ENCODE data around the gene ATP5F1A.

The ATP5F1A gene

DNA sequence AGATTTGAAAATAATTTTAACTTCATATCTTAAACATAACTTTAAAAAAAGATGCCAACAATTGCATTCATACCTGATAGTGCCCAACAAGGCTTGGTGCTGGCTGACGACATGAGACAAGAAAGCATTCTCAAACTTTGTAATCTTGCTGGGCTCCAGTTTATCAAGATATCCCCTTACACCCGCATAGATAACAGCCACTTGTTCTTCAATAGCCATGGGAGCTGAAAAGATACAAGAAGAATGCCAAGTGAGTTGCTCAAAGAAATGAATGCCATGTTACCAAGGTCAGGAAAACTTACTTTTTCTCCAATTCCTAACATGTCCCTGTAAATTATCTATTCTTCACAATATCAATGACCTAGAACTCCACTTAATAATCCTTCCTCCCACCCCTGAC, 13.7 kb downstream of the ATP5F1A start:
- no peak for TF ChIP-seq EZH2 (IDR thresholded peaks at IDR 0.05; ENCODE audit: borderline replicate concordance, low read length)
- TF ChIP-seq, protein P1, sequence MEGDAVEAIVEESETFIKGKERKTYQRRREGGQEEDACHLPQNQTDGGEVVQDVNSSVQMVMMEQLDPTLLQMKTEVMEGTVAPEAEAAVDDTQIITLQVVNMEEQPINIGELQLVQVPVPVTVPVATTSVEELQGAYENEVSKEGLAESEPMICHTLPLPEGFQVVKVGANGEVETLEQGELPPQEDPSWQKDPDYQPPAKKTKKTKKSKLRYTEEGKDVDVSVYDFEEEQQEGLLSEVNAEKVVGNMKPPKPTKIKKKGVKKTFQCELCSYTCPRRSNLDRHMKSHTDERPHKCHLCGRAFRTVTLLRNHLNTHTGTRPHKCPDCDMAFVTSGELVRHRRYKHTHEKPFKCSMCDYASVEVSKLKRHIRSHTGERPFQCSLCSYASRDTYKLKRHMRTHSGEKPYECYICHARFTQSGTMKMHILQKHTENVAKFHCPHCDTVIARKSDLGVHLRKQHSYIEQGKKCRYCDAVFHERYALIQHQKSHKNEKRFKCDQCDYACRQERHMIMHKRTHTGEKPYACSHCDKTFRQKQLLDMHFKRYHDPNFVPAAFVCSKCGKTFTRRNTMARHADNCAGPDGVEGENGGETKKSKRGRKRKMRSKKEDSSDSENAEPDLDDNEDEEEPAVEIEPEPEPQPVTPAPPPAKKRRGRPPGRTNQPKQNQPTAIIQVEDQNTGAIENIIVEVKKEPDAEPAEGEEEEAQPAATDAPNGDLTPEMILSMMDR (IDR thresholded peaks at IDR 0.05; ENCODE audit: low read length): no peak
- no peaks in the 10 kb centered on the region for H4K20me1 ChIP-seq (ENCODE audit: insufficient read depth, low read length)
- no peak overlapping the region for H3K4me3 ChIP-seq (ENCODE audit: low read depth, low read length, poor library complexity, severe bottlenecking)
- H3K9ac ChIP-seq (ENCODE audit: low read length): no peak overlapping the region
- H3K9me3 ChIP-seq (ENCODE audit: low read length): no peaks in the 10 kb centered on the region
- H3K36me3 ChIP-seq (ENCODE audit: insufficient read depth, low read length): peaks cover 99% of the 10 kb centered on the region
- no peaks in the 10 kb centered on the region for H3K79me2 ChIP-seq (ENCODE audit: insufficient read depth, low read length)
- H3K27me3 ChIP-seq (ENCODE audit: insufficient read depth, low read length): no peaks in the 10 kb centered on the region
- H2AFZ ChIP-seq (ENCODE audit: low read length): no peak overlapping the region
- H3K4me2 ChIP-seq (ENCODE audit: low read length): no peak overlapping the region
- H3K4me1 ChIP-seq (ENCODE audit: insufficient read depth, low read length, severe bottlenecking): no peaks in the 10 kb centered on the region
- no peaks in the 10 kb centered on the region for H3K9me2 ChIP-seq (ENCODE audit: low read depth, low read length)
- H3F3A ChIP-seq (ENCODE audit: insufficient read depth, low read length): peaks cover 5% of the 10 kb centered on the region; the same call in 1 of the 2 replicates
- no peak overlapping the region for H3K27ac ChIP-seq (ENCODE audit: low read depth, low read length, poor library complexity, severe bottlenecking)

DNA sequence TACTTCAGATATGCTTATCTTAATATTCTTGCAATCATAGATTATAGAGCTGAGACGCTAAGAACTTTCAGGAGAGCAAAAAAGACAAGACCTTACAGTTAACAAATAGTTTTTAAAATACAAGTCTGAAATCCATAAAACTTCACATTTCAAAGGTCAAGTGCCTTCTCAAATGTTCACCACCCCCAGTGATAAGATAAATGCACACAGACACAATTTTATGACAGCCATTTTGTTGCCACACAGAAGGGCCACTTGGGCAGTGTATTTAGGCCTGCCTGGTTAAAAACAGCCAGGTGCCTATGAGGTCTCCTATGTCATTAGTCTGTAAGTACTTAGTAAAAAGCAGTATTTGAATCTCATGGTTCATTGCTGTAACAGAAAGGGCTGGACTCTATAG, 17.9 kb downstream of the ATP5F1A start:
- H3K36me3 ChIP-seq (ENCODE audit: insufficient read depth, low read length): peaks cover 78% of the 10 kb centered on the region
- no peak overlapping the region for H2AFZ ChIP-seq (ENCODE audit: low read length)
- H3K79me2 ChIP-seq (ENCODE audit: insufficient read depth, low read length): no peaks in the 10 kb centered on the region
- H3F3A ChIP-seq (ENCODE audit: insufficient read depth, low read length): peaks cover 5% of the 10 kb centered on the region; the same call in 1 of the 2 replicates
- H3K4me3 ChIP-seq (ENCODE audit: low read depth, low read length, poor library complexity, severe bottlenecking): no peak overlapping the region
- TF ChIP-seq, protein P1 (IDR thresholded peaks at IDR 0.05; ENCODE audit: low read length): no peak
- TF ChIP-seq EZH2 (IDR thresholded peaks at IDR 0.05; ENCODE audit: borderline replicate concordance, low read length): no peak
- H3K9ac ChIP-seq (ENCODE audit: low read length): no peak overlapping the region
- H3K27me3 ChIP-seq (ENCODE audit: insufficient read depth, low read length): no peaks in the 10 kb centered on the region
- H3K27ac ChIP-seq (ENCODE audit: low read depth, low read length, poor library complexity, severe bottlenecking): no peak overlapping the region
- H3K9me2 ChIP-seq (ENCODE audit: low read depth, low read length): no peaks in the 10 kb centered on the region
- no peaks in the 10 kb centered on the region for H3K4me1 ChIP-seq (ENCODE audit: insufficient read depth, low read length, severe bottlenecking)
- H3K9me3 ChIP-seq (ENCODE audit: low read length): no peaks in the 10 kb centered on the region
- no peaks in the 10 kb centered on the region for H4K20me1 ChIP-seq (ENCODE audit: insufficient read depth, low read length)
- no peak overlapping the region for H3K4me2 ChIP-seq (ENCODE audit: low read length)

DNA sequence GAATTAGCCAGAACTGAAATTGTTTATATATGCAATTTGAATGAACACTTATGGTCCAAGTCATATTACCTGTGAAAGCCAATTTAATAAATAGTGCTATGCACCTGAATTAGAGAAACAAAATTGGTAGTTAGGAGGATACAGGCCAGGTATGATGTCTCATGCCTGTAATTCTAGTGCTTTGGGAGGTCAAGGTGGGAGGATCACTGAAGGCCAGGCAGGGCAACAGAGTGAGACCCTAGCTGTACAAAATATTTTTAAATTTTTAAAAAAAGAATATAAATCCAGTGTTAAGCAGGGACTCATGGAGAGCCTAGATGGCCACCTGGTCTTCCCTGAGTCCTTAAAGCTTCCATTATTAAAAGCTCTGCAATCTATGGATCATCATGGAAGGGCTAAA, 18.8 kb downstream of the ATP5F1A start:
- Histone ChIP-seq H2AFZ (ENCODE audit: low read length) (no peak overlapping the region), H3K79me2 (ENCODE audit: insufficient read depth, low read length) (no peaks in the 10 kb centered on the region), H4K20me1 (ENCODE audit: insufficient read depth, low read length) (no peaks in the 10 kb centered on the region), H3K9me3 (ENCODE audit: low read length) (no peaks in the 10 kb centered on the region), H3K4me1 (ENCODE audit: insufficient read depth, low read length, severe bottlenecking) (no peaks in the 10 kb centered on the region), H3K9me2 (ENCODE audit: low read depth, low read length) (no peaks in the 10 kb centered on the region), H3K4me3 (ENCODE audit: low read depth, low read length, poor library complexity, severe bottlenecking) (no peak overlapping the region), H3K4me2 (ENCODE audit: low read length) (no peak overlapping the region), H3F3A (ENCODE audit: insufficient read depth, low read length) (no peaks in the 10 kb centered on the region; the same call in 1 of the 2 replicates), H3K27me3 (ENCODE audit: insufficient read depth, low read length) (no peaks in the 10 kb centered on the region), H3K36me3 (ENCODE audit: insufficient read depth, low read length) (peaks cover 69% of the 10 kb centered on the region), H3K27ac (ENCODE audit: low read depth, low read length, poor library complexity, severe bottlenecking) (no peak overlapping the region), H3K9ac (ENCODE audit: low read length) (no peak overlapping the region)
- TF ChIP-seq, protein P1 (IDR thresholded peaks at IDR 0.05; ENCODE audit: low read length): no peak
- no peak for TF ChIP-seq EZH2 (IDR thresholded peaks at IDR 0.05; ENCODE audit: borderline replicate concordance, low read length)
